Right renal pelvis (tissue), 4 donors: ENCODE data around the gene DAO. TPM values are rescaled to one million over a fixed set of nuclear protein-coding genes. Genes with fewer than 3 reads are reported as not detected.
"Not testable (repeated sequence)": the region's sequence is repeated elsewhere in the genome, so short reads cannot be mapped to it uniquely, and the experiment has no call there.

Source experiments
- DNase-seq, 4 donors: peaks; one replicate each; pipeline ENCODE4 v3.0.0-alpha.2; 2013; ENCODE audit warnings: low read depth in 4 of 4, low spot score in 3 of 4, missing footprints in 1 of 4
- polyA plus RNA-seq, 4 donors: library from polyadenylated mRNA; unstranded; fragments of 120-200 nt; gene quantifications; one replicate each; pipeline ENCODE4 v1.2.1, GENCODE V29; 2013; ENCODE audit not compliant: insufficient read length in 4 of 4

Gene DAO
- polyA plus RNA-seq, 4 donors, result 0.78 to 2.2 (median 1.1) TPM

DNA sequence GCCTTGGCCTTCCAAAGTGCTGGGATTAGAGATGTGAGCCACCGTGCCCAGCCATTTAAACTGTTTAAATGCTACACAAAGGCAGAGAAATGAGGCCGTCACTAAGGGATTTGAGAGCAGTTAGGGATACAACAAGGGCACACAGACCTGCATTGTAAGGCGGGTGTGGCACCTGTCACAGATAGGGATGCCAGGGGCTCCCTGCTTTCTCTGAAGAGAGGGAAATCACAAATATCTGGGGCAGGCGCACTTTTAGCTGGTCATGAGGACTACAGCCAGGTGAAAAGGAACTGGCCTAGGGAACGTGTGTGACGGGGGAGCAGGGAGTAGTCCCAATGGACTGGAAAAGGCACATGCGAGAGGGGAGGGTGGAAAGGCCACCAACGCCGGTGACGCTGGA is 32.2 kb upstream of the DAO start:
- DNase-seq, result no peak

DNA sequence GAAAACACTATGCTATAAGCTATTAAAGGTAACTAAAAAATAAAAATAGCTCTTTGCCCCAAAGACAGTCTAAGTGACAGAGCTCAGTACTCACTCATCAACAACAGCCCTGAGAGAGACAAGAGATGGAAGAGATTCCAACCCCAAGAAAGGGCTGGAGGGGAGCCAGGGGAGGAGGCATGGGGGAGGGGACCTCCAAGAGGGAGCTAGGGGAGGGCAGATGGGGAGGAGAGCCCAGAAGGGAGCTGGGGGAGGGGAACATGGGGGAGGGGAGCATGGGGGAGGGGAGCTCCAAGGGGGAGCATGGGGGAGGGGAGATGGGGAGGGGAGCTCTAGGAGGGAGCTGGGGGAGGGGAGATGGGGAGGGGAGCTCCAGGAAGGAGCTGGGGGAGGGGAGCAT is 30.2 kb upstream of the DAO start:
- DNase-seq, result no peak

DNA sequence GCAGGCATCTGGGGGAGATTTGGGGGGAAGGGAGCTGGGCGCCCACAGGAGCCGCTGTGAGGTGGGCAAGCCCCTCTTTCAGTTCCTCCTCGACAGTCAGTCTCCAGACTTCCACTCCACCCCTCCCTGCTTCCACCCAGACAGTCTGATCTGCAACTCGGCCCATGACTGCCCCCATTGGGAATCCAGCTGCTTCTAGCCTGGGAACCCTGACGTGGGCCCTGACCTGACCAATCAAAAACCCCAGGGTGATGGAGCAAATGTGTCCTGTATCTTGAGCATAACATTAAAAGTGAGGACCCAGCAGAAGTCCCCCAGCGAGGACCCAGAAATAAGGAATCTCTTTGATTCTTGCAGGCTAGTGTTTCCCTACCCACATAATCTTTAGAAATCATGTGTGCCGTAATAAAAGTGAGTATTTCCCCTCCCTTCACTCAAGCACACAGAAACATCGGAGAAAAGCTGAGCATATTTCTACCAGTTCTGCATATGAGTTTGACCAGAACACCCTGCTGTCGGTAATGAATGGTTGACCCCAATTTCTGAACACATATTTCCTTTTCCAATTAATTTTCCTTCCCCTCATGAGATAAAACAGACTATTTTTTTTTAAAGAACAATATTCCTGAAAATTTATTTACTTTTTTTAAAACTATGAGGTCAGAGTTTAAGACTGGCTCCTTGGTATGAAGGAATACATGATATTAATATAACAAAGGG is 28.9 kb upstream of the DAO start:
- no peak for DNase-seq

DNA sequence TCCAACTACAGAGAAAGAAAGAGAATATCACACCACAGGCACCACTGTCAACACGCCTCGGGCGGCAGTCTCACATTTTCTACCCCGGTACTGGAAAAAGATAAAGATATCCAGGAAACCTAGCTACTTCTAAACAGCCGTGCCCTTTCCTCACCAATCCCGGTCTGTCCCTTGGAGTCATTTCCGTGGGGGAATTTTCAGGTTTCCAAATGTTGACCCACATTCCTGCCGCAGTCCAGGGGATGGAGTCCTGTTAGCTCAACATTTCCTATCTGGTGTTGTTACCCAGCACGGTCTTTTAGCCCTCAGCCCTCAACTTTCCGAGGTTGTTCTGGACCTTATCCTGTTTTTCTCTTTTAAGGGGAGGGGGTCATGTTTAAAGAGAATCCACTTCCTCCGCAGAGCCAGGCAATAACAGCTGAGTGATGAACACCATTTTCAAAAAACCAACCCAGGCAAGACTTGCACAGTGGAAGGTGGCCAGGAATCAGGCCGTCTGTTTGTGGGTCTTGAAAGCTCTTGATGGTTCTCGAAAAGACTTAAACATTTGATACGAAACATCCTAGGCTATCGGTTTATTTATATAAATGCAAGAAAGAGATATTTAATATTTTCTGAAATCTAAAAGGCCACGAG is 27.1 kb upstream of the DAO start:
- no peak for DNase-seq

DNA sequence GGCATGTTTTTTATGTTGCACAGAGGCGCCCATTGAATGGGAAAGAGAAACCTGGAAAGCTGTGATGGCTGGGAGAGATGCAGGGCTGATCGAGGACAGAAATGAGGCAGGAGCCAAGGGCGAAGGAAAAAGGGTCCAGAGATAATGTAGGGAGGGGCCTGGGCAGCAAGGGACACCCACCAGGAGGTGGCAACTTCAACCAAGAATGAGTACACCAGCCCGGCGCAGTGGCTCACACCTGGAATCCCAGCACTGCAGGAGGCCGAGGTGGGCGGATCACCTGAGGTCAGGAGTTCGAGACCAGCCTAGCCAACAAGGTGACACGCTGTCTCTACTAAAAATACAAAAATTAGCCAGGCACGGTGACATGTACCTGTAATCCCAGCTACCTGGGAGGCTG is 26.5 kb upstream of the DAO start:
- no peak for DNase-seq

DNA sequence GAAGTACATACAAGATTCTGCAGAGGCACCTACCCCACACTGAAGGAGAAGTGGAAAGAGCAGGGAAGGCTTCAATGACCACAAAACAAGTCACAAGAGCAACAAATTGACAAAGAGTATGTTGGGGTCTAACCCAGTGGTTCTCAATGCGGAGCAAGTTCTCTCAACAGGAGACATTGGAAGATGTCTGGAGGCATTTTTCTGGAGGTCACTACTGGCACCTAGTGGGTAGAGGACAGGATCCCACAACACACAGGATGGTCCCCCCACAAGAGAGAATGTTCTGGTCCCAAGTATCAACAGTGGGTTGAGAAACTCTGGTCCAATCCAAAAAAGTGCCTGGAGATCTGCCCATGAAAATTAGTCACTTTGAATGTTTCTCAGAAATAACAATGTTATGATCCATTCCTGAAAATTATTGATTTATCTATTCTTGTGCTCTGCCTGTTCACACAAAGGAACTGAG is 25.9 kb upstream of the DAO start:
- no peak for DNase-seq

DNA sequence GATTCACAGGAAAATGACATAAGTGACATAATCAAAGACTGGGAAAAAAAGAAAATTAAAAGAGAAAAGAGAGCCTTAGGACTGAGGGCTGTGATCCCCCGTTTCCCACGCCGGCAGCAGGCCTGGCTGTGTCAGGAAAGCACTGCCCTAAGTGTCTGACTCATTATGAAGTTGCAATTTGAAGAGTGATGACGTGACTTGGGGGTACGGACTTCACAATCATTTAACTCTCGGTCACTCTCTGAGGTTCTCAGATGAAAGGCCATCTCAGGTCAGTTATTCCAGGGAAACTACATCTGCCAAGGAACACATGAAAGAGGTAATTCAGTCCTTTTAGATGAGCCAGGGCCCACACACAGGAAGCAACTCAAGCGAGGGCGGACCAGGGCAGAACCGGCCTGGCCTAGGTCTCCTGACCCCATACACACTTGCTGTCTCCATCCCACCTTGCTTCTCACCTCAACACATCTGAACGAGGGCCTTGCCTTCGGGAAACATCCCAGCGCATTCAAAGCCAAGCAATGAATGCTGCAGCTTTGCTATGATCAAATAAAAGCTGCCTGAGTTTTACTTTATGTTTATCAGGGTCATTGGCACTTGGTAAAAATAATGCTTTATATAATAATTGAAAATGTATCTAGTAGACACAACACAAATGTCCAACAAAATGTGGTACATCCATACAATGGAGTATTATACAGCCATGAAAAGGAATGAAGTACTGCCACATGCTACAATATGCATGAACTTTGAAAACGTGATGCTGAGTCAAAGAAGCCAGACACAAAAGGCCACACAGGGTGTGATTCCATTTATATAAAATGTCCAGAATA is 25.2 kb upstream of the DAO start:
- no peak for DNase-seq

DNA sequence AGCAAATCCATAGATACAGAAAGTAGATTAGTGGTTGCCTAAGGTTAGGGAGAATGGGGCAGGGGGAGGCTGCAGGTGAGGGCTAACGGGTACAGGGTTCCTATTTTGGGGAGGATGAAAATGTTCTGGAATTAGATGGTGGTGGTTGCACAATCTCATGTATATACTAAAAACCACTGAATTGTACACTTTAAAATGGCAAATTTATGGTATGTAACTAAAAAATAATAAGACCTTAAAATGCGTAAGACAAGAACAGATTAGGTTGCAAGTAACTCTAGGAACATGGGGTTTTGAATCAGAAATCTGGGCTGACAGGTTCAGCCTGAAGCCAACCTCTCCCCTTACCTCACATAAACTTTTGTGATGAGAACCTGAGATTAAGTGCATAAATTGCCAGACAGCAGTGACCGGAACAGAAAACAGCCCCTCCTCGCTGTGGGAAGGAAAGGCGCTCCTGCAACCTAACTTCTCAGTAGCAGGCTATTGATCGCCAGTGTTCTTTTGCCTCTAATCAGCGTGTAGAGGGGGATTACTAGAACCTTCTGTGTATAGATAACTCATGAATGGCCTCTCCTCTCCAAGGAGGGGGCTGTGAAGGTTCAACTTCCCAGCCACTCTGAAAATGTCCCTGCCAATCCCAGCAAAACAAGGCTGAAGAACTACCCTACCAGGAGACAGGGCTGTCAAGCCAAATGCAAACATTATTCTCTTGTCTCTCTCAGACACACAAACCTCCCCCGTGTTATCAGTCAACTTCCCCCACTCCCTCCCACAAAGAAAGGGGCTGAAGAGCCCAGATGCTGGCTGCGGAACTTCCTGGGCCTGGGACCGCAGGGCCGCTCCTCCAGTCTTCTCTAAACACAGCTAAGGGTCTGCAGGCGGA is 24.4 kb upstream of the DAO start:
- no peak for DNase-seq

DNA sequence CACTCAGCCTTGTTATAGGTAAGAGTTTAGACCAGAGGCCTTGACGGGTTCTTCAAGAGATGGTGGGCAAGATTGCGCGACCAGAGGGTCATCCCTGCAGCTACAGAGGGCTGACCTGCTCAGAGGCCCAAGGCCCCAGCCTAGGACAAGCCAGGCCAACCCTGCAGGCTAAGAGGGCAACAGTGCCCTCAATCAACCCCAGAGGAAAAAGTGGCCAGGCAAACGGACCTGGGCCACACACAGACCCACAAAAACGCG is 23.8 kb upstream of the DAO start:
- DNase-seq, result no peak

DNA sequence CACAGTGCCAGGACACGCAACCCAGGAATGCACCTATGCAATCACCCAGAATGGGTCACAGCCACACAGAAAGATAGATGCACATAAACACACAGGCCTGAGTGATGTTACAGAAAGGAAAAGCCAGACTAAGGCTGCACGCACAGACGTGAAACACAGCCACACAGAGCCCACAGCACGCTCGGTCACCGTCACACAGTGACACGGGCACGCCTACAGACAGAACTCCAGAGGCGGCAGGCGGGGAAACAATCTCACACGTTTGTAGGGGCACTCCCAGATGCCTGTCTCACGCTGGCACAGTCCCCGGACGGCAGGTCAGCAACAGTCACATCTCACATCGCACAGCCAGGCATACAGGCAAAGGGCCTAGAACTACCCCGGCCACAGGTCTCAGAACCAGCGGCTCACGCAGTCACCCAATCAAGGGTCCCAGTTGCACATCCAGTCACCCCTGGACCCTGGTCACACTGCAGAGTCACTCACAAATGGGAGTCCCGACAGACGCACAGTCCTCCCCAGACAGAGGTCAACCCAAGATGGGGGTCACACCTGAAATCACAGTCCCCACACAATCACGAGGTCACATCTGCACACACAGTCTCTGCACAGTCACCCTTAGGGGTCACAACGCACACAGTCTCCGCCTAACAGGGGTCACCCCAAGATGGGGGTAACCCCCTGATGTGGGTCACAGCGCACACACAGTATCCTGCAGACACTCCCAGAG is 23.3 kb upstream of the DAO start:
- DNase-seq, result no peak

DNA sequence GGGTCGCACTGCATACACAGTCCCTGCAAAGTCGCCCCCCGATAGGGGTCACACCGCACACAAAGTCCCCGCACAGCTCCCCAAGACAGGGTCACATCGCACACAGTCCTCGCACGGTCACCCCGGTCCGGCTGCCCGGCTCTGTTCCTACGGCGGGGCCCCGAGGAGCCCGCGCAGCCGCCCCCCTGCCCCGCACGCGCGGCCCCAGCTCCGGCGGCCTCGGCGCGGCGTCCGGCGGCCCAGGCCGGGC is 22.8 kb upstream of the DAO start:
- DNase-seq, result no peak

DNA sequence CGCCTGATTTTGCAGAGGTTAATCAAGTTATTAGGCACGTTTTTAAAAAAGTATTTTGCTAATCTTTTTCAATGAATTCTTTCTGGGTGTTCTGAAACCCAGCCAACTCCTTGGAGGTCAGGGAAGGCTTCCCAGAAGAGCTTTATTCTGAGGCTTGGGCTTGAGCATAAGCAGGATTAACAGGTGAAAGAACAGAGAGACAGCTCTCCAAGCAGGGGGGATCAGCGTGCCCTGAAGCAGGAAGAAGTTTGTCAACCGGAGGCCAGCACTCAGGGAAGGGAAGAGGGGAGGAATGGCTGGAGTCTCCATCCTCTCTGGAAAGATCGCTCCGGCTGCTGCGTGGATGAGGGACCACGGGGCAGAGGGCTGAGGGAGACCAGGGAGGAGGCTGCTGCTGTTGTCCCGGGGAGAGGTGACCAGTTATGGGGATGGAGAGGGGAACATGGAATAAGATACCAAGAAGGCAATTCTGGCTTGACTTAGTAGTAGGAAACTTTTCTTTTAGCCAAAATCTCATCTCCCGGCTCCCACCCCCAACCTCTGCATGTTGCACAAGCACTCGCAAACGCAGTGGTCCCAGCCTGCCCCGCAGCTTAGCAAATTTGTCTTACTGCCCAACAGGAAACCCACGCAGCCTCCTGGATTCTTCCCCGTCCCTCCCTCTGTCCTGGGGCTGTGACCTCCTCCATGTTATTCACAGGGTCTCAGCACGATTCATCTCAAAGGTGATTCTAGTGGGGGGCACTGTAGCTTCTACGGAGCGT is 21.4 kb upstream of the DAO start:
- no peak for DNase-seq

DNA sequence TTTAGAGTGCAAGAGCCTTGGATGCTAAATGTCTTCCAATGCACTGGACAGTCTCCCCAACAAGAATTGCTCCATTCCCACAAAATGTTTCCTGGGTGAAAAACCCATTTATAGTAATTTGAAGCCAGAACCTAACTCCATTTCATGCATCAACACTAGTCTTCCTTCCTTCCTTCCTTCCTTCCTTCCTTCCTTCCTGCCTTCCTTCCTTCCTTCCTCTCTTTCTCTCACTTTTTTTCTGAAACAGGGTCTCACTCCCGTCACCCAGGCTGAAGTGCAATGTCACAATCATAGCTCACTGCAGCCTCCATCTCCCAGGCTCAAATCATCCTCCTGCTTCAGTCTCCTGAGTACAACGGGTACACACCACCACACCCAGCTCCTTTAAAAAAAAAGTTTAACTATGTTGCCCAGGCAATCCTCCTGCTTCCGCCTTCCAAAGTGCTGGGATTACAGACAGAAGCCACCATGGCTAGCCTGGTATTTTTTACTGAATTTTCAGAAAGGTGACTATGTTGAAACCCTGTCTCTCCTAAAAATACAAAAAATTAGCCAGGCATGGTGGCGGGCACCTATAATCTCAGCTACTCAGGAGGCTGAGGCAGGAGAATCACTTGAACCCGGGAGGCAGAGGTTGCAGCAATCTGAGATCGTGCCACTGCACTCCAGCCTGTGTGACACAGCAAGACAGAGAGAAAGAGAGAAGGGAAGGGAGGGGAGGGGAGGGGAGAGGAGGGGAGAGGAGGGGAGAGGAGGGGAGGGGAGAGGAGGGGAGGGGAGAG is 20.6 kb upstream of the DAO start:
- DNase-seq, result not testable (repeated sequence)

DNA sequence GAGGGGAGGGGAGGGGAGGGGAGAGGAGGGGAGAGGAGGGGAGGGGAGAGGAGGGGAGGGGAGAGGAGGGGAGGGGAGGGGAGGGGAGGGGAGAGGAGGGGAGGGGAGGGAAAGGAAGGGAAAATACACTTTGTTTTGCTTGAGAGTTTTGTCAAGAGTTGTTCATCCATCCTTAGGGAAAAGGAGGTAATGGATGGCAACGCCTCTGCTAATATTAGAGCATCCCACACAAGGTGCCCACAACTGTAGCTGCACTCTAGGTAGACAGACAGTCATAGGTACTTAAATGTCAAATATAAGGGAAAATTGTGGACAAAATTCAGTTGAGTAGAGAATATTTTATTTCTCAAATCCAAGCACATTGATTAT is 20.0 kb upstream of the DAO start:
- DNase-seq, result no peak

DNA sequence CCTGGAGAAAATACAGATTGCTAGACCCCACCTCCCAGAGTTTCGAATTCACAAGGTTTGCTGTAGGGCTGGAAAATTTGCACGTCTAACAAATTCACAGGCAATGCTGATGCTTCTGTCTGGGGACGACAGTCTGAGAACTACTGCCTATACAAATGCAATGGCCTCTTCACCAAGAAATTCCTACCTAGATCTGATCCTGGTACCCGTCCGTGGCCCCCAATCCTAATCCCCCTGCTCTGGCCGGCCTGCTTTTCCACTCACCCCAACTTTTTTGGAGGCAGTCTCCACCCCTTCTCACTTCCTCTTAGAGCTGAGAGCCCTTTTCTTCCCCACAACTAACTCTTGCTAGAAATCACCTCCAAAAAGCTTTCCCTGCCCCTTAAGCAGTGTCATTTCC is 19.4 kb upstream of the DAO start:
- no peak for DNase-seq

DNA sequence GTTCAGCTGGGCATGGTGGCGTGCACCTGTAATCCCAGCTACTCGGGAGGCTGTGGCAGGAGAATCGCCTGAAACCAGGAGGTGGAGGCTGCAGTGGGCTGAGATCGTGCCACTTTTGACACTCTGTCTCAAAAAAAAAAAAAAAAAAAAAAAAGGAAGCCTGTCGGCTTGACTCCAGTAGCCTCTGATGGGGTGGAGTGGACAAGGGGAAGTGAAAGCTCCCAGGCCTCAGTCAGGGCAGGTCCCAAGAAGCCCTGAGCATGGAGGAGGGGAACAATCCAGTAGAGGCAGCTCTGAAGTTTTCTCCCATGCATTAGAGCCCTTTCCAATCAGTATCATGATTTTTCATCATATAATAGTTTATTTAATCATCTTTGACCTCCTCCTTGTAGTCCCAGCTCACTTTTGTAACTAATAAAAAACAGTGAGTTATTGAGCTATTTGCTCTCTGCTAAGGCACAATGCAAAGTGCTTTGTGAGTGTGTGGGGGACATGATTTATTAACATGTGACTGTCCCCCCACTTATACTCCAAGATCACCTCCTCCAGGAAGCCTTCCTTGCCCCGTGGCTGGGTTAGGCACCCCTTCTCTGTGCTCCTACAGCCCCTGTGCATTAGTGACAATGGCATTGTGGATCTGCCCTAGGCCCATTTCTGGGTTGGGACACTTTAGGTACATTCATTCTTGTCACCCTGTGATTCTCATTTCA is 17.9 kb upstream of the DAO start:
- no peak for DNase-seq

DNA sequence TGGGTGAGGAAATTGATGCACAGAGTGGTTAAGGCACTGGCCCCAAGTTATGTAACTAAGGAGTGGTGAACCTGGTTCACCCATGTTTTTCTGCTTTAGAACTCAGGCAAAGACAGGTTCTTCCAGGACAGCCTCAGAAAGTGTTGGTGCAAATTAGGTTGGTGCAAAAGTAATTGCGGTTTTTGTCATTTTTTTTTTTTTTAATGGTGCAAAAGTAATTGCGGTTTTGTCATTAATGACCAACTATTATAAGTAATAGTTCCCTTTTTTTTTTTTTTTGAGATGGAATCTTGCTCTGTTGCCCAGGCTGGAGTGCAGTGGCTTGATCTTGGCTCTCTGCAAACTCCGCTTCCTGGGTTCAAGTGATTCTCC is 17.3 kb upstream of the DAO start:
- DNase-seq, result no peak

DNA sequence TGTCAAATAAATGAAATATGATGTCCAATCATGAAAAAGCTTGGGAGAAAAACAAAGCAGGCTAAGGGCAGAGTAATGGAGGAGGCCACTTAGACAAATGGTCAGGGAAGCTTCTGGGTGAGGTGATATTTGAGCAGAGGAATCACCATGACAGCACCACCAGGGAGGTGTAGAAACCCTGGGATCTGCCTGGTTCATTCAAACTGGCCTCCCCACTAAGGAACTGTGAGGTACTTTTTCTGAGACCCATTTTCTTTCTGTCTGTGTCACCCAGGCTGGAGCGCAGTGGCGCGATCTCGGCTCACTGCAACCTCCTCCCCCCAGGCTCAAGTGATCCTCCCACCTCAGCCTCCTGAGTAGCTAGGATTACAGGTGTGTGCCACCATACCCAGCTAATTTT is 14.7 kb upstream of the DAO start:
- no peak for DNase-seq

DNA sequence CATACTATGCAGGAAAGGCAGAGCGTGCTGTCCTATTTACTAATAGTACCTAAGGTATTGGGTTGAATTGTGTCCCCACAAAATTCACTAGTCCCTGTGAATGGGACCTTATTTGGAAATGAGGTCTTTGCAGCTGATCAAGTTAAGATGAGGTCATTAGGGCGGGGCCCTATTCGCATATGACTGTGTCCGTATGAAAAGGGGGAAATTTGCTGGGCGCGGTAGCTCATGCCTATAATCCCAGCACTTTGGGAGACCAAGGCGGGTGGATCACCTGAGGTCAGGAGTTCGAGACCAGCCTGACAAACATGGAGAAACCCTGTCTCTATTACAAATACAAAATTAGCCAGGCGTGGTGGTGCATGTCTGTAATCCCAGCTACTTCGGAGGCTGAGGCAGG is 13.8 kb upstream of the DAO start:
- not testable (repeated sequence) for DNase-seq
